A549 treated with RU486 at 1 μM for 4 hours (cell line): ENCODE results near the gene RBBP4. TPM values are rescaled to one million over a fixed set of nuclear protein-coding genes. Genes with fewer than 3 reads are reported as not detected.

Source experiments
- total RNA-seq: library from RNA; stranded (reverse); fragments of 200-300 nt; extraction: Qiagen RNA extraction; gene quantifications from 5 replicates; pipeline ENCODE4 v1.2.3, GENCODE V29; 2022; ENCODE audit warnings: low read depth

Gene RBBP4
- total RNA-seq = 66.2 to 93.3 TPM (median 78.0 TPM) in 5 replicates

GRCh38 chr1:32650752-32651460 is at the start of gene RBBP4:
TSS of gene RBBP4 (plus strand) at chr1:32651208. CDS start at chr1:32651307, 99 bp downstream.

GRCh38 chr1:32650248-32650751 is 708 bp upstream of the RBBP4 start, which contains the start of gene ZBTB8OS:
TSS of gene ZBTB8OS (minus strand) at chr1:32650550. CDS start at chr1:32650529, 21 bp downstream.

GRCh38 chr1:32702599-32703478 is 51.8 kb downstream of the RBBP4 start, which contains the start of gene SYNC:
TSS of gene SYNC (minus strand) at chr1:32702770. CDS start at chr1:32702660, 110 bp downstream.

Other genes with a start within 250 kb of the RBBP4 start
- gene ZBTB8B, start 186.1 kb upstream of the RBBP4 start, total RNA-seq = not detected in 5 replicates
- gene ZBTB8A, start 111.8 kb upstream of the RBBP4 start, total RNA-seq = 2.2 to 4.5 TPM (median 3.5 TPM) in 5 replicates
- gene ZBTB8OS, start 658 bp upstream of the RBBP4 start, total RNA-seq = 33.1 to 49.6 TPM (median 42.5 TPM) in 5 replicates
- 8.7 to 13.8 TPM (median 10.9 TPM) in 5 replicates for gene SYNC, start 51.6 kb downstream of the RBBP4 start, total RNA-seq
- gene YARS1, start 166.2 kb downstream of the RBBP4 start, total RNA-seq = 66.3 to 99.1 TPM (median 79.8 TPM) in 5 replicates
- gene S100PBP, start 166.4 kb downstream of the RBBP4 start, total RNA-seq = 13.3 to 16.3 TPM (median 14.2 TPM) in 5 replicates
- 0.38 to 0.95 TPM (median 0.76 TPM) in 5 replicates for gene FNDC5, start 219.7 kb downstream of the RBBP4 start, total RNA-seq
- gene HPCA, start 235.3 kb downstream of the RBBP4 start, total RNA-seq = 0.17 to 0.64 TPM (median 0.32 TPM) in 4 of 5 replicates, not detected in the other